MM.1S (cell line): Measurements from ENCODE around the gene NDUFS6.

ENCODE experiments used
- CTCF ChIP-seq: fragments of 300-600 bp; sonication (generic); IDR thresholded peaks from 2 replicates; pipeline ENCODE4 v1.5.1; 2016; ENCODE audit warnings: antibody characterized with exemption, low read length, mixed read lengths
- EZH2 ChIP-seq: fragments of 300-600 bp; sonication (generic); optimal IDR thresholded peaks from 2 replicates; pipeline ENCODE3; 2017; ENCODE audit warnings: low read depth, mild to moderate bottlenecking, antibody characterized with exemption, low read length, mixed read lengths
- EZH2phosphoT487 ChIP-seq: fragments of 300-600 bp; sonication (generic); IDR thresholded peaks from 2 replicates; pipeline ENCODE4 v1.6.1; 2018; ENCODE audit warnings: antibody characterized with exemption, low read length

GRCh38 chr5:1788828-1789227 lies 12.4 kb upstream of the NDUFS6 start:
- no peak for TF ChIP-seq EZH2
- TF ChIP-seq CTCF: no peak
- no peak for TF ChIP-seq EZH2phosphoT487
